Jurkat, Clone E6-1 (cell line): ENCODE data around the gene PI4KB.

Source experiments
- DNase-seq: peaks from one replicate; pipeline ENCODE4 v3.0.0-alpha.2; 2011; ENCODE audit warnings: low read depth, low spot score
- H3K4me3 ChIP-seq: 2 replicates; pipeline ENCODE4 v1.5.1; 2011; ENCODE audit warnings: mild to moderate bottlenecking, low read length, control low read depth, moderate library complexity

PI4KB gene

DNA sequence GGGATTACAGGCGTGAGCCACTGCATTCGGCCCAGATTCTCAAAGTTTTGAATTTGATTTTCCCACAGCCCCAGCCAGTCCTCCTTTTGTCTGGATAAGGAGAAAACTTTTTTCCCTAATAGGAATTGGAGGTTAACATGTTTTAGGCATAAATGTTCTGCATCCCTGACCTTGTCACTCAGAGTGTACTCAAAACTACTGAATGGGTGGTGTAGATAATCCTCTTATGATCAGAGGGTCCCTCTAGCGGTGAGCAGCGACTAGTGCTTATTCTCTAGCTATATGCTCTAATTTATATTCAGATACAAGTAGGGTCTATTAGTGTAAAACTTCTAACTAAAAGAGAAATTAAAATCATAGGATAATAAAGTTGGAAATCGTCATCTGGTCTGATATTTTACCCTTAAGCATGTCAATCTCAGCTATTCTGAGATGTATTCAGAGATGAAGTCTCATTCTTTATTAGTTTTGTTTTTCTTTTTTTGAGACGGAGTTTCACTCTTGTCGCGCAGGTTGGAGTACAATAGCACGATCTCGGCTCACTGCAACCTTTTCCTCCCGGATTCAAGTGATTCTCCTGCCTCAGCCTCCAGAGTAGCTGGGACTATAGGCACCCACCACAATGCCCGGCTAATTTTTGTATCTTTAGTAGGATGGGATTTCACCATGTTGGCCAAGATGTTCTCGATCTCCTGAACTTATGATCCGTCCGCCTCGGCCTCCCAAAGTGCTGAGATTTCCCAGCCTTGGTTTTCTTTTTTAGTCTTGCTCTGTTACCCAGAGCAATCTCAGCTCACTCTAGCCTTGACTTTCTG is 75.4 kb downstream of the PI4KB start:
- H3K4me3 ChIP-seq, result no peak overlapping the region
- DNase-seq, result peak; percentile 83

DNA sequence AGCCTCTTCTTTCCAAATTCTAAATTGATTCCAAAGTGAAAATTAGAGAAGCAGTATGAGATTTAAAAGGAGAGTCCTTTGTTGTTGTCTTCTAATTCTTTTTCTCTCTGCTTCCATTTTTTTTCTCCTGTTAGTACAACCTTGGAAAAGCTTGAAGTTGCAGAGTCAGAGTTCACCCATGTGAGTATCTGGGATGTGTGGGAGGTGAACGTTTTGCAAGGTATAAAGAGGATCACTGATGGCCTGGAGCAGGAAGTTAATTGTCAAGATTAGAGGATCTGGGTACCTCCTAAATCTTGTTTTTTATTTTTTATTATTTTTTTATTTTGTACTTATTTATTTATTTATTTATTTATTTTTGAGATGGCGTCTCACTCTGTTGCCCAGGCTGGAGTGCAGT is 80.4 kb downstream of the PI4KB start:
- DNase-seq, result no peak
- H3K4me3 ChIP-seq, result no peak overlapping the region

DNA sequence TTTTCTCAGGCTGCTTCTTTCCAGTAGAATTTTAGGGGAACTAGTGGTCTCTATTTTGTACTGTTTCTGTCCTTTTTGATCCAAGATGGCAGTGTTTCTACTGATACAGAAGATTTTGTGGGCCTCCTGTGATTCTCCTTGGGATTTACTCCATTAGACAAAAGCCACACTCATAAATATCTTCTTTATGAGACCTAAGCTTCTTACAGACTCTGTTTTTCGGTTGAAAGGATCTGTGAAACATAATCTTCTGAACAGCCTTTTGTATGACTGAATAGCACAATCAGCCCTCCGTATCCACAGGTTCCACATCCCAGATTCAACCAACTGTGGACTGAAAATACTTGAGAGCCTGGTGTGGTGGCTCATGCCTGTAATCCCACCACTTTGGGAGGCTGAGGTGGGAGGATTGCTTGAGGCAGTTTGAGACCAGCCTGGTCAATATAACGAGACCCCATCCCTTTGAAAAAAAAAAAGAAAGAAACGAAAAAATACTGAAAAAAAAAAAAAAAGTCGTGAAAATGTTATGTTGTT is 83.5 kb downstream of the PI4KB start:
- H3K4me3 ChIP-seq, result no peak overlapping the region

DNA sequence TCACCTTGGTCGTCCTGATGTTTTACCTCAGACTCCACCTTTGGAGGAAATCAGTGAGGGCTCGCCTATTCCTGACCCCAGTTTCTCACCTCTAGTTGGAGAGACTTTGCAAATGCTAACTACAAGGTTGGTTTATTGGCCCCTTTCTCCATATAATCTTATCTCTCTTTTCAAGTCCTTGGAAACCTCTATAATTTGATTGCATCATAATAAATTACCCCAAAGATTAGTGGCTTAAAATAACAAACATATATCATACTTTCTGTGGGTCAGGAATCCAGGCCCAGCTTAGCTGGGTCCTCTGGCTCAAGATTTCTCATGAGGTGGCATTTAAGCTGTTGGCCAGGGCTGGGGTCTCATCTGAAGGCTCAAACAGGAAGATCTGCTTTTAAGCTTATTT is 84.8 kb downstream of the PI4KB start:
- no peak for DNase-seq
- H3K4me3 ChIP-seq, result no peak overlapping the region

More for the DNA sequence above, 83.5 kb downstream of the PI4KB start:
- no peak for DNase-seq
